ENCODE data around the gene HCK.

Gene HCK

DNA sequence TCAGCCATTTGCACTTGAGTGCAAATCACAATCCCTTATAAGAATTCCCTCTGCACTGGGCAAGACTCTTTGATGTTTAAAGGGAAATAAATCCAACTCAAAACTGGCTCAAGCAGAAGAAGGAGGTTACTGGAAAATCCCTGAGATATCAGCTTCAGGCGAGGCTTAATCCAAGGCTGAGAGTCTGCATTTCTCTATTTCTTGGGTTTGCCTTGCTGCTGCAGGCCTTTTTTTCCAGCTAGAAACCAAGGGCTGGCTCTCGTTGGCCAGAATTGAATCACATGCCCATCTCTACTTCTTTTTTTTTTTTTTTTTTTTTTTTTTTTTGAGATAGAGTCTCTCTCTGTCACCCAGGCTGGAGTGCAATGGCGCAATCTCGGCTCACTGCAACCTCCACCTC, 11.7 kb downstream of the HCK start:
- DNase-seq: no peak

DNA sequence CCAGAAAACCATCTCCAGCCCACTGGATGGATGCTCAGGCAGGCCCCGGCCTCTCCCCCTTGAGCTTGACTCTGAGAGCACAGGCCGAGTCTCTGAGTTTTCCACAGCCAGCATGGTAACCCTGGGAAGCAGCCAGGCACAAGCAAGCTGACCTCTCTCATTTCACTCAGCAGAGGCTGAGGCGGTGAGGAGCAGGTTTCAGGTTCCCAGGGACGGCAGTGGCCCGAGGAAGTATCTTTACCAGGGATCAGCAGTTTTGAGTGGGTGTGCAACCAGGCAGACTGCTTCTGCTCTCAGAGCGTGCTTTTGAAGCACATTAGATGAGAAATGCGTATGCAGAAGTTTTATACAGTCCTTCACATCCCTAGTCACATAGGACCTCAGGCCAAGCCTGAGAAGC, 12.6 kb downstream of the HCK start:
- no peak for DNase-seq

GRCh38 chr20:32067234-32067821, 15.3 kb downstream of the HCK start:
- peak; percentile 30 for DNase-seq

DNA sequence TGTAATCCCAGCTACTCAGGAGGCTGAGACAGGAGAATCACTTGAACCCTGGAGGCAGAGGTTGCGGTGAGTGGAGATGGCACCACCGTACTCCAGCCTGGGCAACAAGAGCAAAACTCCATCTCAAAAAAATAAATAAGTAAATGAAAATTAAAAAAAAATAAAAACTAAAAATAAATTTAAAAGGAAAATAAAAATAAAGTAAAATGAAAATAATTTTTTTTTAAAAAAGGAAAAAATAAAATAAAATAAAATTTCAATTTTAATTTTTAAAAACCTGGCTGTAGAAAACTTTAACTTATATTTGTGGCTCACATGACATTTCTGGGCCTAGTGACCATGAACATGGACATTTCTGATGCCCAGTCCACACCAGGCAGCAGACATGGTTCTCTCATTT, 16.1 kb downstream of the HCK start:
- DNase-seq: no peak

GRCh38 chr20:32069711-32070110, 17.7 kb downstream of the HCK start:
- DNase-seq: no peak

- DNase-seq: no peak
These were observed 18.2 kb downstream of the HCK start for GRCh38 chr20:32070282-32070681.

GRCh38 chr20:32070690-32071213, 18.7 kb downstream of the HCK start:
- no peak for DNase-seq

DNA sequence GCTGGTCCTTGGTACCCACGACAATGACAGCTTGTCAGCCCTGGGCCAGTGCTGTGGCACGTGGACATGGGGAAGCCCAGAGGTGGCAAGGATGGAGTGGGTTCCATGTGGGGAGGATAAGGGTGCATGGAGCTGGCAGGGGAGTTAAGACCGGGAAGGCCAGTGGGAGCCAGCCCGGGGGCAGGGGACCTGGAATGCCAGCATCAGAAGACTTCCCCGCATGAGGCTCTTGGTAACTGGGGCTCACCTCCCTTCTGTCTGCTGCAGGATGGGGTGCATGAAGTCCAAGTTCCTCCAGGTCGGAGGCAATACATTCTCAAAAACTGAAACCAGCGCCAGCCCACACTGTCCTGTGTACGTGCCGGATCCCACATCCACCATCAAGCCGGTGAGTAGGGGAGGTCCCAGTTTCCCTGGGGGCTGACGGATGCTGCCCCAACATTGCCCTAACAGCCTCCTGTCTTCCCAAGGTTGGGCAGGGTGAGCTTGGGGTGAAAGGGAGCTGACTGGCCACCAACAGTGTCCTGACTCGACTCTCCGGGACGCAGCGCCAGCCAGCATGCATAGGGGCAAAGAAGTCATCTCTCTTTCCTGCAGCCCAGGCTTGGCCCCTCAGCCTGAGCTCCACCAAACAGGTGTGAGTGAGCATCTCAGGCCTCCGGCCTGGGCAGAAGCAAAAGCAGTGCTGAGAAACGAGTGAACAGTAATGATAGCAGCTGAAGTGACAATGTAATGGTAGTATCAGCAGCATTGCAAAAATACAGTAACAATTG, 19.5 kb downstream of the HCK start:
- DNase-seq: no peak

DNA sequence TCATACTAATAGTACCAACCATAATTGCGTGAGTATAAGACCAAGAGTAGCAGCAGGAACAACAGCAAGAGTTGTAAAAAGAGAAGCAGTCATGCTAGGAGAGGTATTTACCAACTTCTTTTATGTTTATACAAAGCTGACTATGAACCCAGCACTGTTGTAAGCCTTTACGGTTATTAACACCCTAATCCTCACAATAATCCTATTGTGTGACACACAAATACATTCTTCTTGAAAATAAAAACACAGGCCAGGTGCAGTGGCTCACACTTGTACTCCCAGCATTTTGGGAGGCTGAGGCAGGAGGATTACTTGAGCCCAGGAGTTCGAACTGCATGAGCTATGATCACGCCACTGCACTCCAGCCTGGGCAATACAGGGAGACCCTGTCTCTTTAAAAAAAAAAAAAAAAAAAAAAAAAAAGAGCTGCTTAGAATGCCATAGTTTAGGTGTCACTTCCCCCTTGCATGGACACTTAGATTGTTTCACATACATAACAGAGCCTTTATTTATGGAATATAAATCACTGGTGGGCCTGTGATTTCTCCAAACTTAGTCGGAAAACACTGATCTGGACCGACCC, 20.2 kb downstream of the HCK start:
- DNase-seq: no peak

GRCh38 chr20:32075534-32075933, 23.5 kb downstream of the HCK start:
- no peak for DNase-seq

GRCh38 chr20:32077190-32077589, 25.1 kb downstream of the HCK start:
- no peak for DNase-seq

DNA sequence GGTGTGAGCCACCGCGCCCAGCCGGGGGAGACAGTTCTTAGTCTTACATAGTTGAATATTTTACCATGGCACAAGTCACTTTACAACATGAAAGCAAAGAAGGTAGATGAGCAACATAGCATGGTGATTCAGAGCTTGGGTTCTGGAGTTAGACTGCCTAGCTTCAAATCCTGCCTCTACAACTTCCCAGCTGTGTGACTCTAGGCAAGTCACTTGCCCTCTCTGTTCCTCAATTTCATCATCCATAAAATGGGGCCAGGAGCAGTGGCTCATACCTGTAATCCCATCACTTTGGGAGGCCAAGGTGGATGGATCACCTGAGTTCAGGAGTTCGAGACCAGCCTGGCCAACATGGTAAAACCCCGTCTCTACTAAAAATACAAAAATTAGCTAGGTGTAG, 26.3 kb downstream of the HCK start:
- no peak for DNase-seq

GRCh38 chr20:32078791-32079190, 26.7 kb downstream of the HCK start:
- no peak for DNase-seq

- DNase-seq: no peak
These were observed 27.6 kb downstream of the HCK start for GRCh38 chr20:32079655-32080109.

DNA sequence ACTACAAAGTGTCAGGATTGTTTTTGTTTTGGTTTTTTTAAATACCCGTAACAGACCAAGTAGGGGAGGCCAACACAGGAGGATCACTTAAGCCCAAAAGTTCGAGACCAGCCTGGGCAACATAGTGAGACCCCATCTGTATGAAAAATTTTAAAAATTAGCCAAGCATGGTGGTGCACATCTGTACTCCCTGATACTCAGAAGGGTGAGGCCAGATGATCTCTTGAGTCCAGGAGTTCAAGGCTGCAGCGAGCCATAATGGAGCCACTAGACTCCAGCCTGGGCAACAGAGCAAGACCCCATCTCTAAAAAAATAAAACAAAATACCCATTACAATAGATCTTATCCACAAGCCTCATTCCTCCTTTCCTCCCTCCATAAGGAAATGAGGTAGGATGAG, 28.7 kb downstream of the HCK start:
- DNase-seq: no peak

DNA sequence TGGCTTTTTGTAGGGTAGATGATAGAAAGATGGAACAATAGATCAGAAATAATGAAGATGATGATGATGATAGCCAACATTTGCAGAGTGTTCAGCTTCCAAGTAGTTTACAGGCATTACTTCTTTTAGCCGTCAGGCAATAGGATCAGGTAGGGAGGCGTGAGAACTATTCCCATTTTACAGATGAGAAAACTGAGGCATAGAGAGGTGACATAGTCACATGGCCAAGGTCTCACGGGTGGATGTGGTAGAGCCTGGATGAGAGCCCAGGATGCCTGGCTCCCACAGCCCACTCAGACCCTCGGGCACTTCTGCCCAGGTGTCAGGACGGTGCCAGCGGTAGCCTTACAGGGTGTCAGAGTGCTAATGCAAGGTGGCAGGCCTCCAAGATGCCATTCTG, 31.4 kb downstream of the HCK start:
- no peak for DNase-seq

DNA sequence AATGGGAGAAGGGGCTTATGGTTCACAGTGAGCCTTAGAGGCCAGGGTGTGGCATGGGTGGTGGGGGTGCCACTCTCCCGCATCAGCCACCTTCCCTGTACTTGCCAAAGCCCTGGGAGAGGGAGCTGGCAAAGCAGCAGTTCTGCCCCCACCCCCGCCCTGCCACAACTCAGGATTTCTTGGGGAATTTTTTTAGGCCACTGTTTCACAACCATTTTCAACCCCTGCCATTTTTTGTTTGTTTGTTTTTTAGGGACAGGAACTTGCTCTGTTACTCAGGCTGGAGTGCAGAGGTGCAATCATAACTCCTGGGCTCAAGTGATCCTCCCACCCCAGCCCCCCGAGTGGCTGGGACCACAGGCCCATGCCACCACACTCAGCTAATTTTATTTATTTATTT, 35.0 kb downstream of the HCK start:
- no peak for DNase-seq

DNA sequence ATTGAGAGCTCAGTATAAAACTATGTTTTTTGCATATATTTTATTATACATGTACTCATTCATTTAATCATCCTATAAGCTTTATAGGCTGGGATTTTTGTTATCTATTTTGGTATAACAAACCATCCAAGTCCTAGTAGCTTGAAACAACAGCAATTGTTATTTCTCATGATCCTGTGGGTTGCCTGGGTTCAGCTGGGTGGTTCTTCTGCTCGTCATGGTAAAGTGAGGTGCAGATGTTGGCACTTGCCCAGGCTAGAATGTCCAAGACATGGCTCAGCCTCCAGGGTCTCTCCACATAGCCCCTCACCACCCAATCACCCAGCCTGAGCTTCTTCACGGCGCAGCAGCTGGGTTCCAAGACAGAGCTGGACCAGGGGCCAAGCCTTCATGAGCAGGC, 36.7 kb downstream of the HCK start:
- DNase-seq: no peak

- no peak for DNase-seq
These were observed 37.8 kb downstream of the HCK start for GRCh38 chr20:32089637-32090362.

- DNase-seq: peak; percentile 56
These were observed 39.9 kb downstream of the HCK start for GRCh38 chr20:32091888-32092346.

DNA sequence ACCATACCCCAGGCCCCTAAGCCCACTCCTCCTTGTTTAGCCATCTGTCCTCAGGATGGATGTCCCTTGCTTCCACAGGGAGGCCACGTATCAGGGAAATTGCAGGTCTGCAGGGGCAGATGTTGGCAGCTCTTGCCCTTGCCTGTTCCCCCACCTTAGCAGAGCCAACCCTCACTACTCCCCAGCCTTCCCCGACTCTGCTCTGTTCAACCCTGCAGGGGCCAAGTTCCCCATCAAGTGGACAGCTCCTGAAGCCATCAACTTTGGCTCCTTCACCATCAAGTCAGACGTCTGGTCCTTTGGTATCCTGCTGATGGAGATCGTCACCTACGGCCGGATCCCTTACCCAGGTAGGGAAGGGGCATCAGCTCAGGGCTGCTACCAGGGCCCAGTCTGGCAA, 46.7 kb downstream of the HCK start:
- DNase-seq: no peak

DNA sequence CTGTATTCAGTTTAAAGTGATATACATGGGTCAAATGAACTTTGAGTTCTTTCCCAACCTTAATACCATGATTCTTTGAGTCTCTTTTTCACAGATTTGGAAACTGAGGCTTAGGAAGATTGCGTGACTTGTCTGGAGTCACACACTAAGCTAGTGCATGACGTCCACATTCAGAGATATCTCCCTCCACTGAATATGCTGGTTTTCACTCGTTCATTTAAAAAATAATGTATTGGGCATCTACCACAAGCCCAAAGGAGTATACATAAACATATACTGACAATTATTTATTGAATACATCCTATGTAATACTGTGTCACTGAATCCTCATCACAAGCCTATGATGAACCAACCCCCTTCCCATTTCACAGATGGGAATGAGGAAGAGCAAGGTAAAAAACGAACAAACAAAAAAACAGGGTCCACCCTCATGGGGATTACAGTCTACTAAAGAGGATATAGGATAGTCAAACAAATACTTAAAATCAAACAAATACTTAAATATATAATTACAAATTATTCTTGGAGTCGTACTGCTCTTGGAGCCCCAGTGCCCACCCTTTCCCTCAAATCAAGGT, 56.9 kb downstream of the HCK start:
- no peak for DNase-seq

Measured in kidney glomerular epithelial cell (primary cell).